Umbilical cord (tissue), 2 donors: Measurements from ENCODE around the gene HENMT1. TPM values are rescaled to one million over a fixed set of nuclear protein-coding genes. Genes with fewer than 3 reads are reported as not detected.
A peak's percentile ranks its signal among the peaks of the same experiment; 100 is the strongest.
"Not testable (repeated sequence)": the region's sequence is repeated elsewhere in the genome, so short reads cannot be mapped to it uniquely, and the experiment has no call there.

Experiments
- DNase-seq: peaks from one replicate; pipeline ENCODE4 v3.0.0-alpha.2; 2015; ENCODE audit warnings: low spot score
- total RNA-seq: library from RNA; depleted of rRNA; stranded (reverse); fragments of >200 nt; gene quantifications from one replicate; pipeline ENCODE4 v1.2.3, GENCODE V29; 2014; ENCODE audit warnings: low replicate concordance; ENCODE audit not compliant: insufficient read depth

Gene HENMT1
- total RNA-seq, 1 donor from 2014 or later: 16.9 TPM

DNA sequence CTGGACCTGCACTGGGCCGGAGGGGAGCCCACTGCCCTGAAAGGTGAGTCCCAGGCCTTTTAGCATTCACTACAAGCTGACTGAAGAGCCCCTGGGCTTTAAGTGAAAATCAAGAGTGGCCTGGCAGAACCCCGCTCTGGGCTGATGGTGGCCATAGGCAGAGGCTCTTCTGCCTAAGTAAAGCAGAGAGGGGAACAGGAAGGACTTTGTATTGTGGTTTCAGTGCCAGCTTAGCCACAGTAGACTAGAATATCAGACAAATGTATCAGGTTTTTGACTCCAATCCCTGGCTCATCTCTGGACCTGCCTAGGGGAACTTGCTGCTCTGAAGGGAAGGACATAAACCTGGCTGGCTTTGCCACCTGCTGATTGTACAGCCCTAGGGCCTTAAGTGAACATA, 10.2 kb upstream of the HENMT1 start:
- DNase-seq: no peak

DNA sequence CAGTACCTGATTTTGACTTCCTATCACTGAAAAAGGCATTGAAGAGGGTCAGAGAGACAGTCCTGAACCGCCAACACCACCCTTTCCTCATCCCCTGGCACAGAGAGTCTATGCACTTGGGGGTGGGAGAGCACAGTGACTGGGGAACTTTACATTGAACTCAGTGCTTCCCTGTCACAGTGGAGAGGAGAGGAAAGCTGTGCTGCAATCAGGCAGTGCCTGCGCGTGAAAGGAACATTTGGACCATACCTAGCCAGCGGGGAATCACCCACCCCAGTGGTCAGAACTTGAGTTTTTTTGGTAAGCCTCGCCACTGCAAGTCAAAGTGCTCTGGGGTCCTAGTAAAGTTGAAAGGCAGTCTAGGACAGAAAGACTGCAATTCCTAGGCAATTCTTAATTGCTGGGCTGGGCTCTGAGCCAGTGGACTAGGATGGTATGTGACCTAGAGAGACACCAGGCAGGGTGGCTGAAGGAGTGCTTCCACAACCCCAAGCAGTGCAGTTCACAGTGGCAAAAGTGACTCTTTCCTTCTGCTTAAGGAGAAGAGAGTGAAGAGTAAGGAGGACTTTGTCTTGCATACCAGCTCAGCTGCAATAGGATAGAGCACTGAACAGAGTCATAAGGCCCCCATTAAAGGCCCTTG, 9.4 kb upstream of the HENMT1 start:
- no peak for DNase-seq

DNA sequence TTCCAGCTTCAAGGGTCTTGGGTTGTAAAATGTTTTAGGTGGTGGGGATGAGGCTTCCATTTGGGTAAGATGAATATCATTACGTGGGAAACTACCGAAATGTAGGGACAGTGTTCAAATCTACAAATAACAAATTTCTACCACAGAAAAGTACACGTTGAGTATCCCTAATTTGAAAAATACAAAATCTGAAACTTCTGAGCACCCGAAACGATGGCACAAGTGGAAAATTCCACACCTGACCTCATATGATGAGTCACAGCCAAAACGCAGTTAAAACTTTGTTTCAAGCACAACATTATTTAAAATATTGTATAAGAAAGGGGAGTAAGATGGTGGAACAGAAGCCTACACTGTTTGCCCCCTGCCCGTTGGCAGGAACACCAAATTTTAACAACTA, 8.8 kb upstream of the HENMT1 start:
- DNase-seq: no peak

DNA sequence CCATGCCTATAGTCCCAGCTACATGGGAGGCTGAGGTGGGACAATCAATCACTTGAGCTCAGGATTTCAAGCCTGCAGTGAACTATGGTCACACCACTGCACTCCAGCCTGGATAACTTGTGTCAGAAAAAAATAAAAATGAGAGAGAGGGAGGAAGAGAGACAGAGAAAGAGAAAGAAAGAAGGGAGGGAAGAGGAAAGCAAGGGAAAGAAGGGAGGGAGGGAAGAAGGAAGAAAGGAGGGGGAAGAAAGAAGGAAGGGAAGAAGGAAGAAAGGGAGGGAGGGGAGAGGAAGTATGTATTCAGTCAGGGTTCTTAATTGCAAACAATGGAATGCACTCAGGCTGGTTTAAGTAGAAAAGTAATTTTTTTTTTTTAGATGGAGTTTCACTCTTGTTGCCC, 7.9 kb upstream of the HENMT1 start:
- no peak for DNase-seq

DNA sequence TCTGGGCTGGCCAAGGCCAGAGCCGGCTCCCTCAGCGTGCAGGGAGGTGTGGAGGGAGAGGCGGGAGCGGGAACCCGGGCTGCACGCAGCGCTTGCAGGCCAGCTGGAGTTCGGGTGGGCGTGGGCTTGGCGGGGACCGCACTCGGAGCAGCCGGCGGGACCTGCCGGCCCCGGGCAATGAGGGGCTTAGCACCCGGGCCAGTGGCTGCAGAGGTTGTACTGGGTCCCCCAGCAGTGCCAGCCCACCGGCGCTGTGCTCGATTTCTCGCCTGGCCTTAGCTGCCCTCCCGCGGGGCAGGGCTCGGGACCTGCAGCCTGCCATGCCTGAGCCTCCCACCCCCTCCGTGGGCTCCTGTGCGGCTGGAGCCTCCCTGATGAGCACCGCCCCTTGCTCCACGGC, 6.5 kb upstream of the HENMT1 start:
- not testable (repeated sequence) for DNase-seq

DNA sequence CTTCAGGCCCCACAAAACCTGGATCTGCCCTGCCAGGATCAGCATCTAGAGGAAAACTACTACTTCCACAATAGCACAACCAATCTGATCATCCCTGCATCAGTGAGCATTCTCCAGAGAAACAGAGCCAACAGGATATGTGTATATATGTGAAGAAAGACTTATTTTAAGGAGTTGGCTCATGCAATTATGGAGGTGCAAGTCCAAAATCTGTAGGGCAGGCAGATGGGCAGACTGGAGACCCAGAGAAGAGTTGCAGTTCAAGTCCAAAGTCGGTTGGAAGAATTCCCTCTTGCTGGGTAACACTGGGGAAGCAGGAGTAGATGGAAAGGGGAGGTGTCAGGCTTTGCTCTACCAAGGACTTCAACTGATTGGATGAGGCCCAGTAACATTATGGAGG, 4.9 kb upstream of the HENMT1 start:
- DNase-seq: no peak

DNA sequence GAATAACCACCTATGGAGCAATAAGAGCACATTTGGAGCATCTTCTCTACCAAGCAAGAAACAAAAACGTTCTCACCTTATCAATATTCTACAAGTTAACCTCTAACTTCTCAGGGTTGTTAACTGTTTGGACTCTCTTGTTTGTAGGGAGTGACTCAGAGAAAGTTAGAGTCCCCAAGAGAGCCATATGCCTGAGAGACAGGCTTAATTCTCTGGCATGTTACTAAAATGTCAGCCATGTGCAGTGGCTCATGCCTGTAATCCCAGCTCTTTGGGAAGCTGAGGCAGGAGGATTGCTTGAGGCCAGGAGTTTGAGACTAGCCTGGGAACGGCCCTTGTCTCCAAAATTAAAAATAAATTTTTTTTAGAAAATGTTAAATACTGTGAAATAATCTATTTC, 4.2 kb upstream of the HENMT1 start:
- DNase-seq: no peak

DNA sequence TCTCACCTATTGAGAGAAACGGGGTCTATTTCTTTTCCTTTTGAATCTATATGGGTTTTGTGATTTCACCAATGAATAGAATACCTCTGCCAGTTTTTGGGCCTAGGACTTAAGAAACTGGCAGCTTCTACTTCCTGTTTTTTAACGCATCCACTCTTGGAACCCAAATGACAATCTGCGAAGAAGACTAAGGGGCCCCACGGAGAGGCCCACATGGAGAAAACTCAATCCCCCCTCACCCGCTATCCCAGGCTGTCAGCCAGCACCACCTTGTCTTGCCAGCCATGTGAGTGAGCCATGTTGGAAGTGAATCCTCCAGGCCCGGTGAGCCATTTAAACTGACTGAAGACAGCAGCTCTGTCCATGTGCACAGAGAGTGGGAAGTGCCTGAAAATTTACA, 3.6 kb upstream of the HENMT1 start:
- DNase-seq: no peak

DNA sequence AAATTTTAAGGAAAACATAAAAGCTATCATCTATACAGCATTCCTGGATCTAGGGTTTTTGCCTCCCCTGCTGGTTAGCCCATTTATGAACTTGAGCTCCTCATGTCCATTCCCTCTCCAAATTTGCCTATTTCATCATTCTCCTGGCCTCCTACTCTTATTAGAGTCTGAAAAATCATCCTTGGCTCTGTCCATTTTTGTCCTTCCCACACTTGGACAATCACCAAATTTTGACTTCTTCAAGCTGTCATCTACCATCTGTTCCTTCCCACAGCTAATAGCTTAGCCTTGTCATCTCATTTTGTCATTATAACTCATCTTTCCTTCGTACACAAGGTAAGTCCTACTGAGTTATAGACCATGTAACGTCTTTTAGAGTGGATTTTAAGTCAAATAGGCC, 2.2 kb upstream of the HENMT1 start:
- DNase-seq: no peak

DNA sequence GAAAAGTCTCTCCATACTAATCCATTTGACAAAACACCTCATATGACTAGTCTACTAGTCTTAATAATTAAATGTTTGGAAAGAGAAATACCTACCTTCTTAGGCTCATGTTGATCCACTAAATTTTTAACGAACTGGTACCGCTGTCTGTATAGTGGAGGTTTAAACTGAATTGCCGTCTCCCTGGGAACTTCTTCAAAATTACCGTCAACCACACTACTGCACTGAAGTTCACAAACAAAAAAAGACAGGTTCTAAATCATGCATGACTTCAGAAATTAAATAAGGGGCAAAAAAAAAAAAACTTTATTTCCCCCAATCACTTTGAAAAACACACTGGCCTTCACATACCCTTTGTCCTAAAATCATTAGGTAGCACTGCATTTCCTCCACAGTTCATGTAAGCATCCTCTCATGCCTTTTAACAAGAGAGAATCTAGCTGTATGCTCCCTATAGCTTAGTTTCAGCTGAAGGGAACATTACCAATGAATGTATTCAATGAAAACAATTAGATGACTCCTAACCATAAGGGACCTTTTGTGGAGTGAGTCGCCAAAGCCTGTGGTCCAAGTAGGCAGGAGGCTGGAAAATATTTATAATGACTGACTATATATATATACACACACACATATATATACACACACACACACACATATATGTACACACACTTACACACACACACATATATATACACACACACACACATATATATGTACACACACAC, 3.4 kb downstream of the HENMT1 start:
- no peak for DNase-seq

DNA sequence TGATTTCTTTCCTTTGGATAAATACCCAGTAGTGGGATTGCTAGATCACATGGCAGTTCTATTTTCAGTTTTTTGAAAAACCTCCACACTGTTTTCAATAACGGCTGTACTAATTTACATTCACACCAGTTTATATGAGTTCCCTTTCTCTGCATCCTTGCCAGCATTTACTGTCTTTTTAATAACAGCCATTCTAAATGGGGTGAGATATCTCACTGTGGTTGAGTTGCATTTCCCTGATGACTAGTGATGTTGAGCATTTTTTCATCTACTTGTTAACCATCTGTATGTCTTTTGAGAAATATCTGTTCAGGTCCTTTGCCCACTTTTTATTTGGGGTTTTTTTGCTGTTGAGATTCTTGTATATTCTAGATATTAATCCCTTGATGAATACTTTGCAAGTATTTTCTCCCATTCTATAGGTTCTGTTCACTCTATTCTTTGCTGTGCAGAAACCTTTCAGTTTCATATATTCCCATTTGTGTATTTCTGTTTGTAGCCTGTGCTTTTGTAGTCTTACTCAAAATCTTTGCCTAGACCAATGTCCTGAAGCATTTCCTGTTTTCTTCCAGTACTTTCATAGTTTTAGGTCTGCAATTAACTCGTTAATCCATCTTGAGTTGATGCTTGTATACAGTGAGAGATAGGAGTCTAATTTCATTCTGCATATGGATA, 7.3 kb downstream of the HENMT1 start:
- no peak for DNase-seq

DNA sequence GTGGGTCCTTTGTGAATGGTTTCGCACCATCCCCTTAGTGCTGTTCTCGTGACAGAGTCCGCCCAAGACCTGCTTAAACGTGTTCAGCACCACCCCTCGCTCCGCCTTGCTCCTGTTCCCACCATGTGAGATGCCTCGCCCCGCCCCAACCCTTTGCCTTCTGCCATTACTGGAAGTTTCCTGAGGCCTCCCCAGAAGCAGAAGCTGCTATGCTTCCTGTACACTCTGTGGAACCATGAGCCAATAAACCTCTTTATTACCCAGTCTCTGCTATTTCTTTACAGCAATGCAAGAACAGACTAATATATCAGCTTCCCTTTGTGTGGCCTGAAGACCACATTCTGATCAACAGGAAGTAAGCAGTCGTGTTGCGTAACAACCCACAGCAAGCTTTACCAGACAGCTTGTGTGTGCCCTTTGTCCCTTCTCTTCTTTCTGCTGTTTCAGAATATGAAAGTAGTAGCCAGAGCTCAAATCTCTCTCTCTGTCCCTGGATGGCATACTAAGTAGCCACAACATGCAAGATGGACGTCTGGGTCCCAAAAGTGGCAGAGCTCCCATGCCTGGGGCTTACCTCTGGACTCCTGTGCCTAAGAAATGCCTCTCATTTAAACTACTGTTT, 14.1 kb downstream of the HENMT1 start:
- peak; percentile 51 for DNase-seq

DNA sequence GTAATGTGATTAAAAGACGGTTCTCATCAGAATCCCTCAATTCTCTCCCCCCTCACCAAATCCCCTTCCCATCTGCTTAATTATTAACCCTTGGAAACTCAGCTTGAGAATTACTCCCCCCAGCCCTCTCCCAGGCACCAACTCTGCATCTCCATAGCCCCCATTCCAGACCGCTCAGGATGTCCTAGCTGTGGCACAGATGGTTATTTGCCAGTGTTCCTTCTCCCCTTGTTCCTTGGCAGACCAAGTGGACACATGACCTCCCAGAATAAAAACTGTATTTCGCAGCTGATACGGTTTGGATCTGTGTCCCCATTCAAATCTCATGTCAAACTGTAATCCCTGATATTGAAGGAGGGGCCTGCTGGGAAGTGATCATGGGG, 14.6 kb downstream of the HENMT1 start:
- DNase-seq: no peak

DNA sequence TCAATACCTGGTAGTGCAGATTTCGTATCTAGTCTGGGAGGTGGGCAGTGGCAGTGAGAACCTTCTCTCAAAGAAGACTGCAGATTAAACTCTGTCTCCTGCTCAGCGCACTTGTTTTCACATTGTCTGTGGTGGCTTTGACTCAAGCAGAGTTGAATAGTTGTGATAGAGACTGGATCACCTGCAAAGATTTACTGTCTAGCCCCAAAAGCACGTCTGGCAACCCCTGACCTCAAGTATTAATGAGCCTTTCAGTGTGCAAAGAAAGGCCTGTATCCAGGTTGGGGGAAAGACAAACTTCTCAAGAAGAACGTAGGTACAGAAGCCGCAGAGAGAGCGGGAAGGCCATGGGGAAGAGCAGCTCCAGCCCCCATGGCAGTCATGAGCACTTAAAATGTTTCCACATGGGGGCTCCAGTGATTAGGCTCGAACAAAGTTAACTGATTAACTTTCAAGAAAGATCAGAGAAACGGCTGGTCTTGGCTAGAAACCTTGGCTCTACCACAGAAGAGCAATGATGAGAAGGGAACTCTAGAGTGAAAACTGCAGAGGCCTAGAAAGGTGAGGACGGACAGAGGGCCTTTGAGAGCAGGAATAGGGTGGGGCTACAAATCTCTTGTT, 15.2 kb downstream of the HENMT1 start:
- DNase-seq: no peak

DNA sequence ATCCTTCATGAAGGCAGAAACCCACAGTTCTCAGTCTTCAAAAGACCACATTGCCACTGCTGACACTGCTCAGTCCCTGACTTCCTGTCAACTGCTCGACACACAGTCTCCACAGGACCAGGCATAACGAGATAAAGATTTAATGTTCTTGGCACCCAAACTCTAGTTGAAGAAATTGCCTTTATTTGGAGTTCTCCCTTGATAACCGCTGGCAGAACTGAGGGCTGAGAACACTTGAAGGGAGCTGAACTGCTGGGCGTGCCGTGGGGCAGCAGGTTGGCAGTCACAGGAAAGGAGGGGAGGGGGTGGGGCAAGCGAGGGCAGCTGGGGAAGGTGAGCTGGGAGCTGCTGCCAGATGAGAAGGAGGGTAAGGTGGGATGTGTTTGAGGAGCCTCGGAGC, 15.9 kb downstream of the HENMT1 start:
- DNase-seq: no peak

DNA sequence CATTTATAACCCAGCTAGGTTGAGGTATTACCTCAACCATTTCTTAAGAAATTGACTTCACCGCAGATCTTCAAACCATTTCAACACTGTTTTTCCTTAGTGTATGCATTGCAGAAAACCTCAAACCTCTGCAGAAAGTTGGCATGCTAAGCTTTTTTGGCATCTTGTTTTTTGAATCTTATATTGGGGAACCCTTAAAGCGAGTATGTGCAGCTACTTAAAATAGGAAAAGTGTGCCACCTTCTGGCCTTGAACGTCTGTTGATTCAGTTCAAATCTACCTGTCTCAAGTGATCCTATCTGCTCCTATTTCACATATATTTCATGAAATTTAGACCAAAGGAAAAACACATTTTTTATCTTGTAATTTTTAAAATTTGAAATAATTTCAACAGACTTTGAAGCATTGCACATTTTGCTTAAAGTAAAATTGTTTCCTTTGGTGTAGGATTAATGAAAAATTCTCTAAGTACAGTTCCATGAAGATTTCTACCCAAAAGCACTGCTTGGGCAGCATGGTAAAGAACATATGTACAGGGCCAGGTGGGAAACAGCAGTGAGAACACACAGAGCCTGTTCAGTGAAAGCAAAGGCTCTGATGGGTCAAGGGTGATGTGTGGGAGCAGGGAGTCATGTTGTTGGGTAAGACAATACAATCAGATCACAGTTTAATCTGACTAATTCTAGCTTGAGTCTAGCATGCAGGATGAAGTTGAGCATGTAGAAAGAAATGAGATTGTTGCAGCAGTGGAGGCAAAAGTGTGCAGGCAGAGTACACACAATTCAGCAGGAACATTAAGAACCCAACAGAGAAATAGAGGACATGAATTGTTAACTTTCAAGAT, 17.2 kb downstream of the HENMT1 start:
- peak; percentile 75 for DNase-seq

DNA sequence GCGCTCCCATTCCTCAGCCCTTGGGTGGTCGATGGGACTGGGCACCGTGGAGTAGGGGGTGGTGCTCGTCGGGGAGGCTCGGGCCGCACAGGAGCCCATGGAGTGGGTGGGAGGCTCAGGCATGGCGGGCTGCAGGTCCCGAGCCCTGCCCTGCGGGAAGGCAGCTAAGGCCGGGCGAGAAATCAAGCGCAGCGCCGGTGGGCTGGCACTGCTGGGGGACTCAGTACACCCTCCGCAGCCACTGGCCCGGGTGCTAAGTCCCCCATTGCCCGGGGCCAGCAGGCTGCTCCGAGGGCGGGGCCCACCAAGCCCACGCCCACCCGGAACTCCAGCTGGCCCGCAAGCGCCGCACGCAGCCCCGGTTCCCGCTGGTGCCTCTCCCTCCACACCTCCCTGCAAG, 20.0 kb downstream of the HENMT1 start:
- DNase-seq: not testable (repeated sequence)

DNA sequence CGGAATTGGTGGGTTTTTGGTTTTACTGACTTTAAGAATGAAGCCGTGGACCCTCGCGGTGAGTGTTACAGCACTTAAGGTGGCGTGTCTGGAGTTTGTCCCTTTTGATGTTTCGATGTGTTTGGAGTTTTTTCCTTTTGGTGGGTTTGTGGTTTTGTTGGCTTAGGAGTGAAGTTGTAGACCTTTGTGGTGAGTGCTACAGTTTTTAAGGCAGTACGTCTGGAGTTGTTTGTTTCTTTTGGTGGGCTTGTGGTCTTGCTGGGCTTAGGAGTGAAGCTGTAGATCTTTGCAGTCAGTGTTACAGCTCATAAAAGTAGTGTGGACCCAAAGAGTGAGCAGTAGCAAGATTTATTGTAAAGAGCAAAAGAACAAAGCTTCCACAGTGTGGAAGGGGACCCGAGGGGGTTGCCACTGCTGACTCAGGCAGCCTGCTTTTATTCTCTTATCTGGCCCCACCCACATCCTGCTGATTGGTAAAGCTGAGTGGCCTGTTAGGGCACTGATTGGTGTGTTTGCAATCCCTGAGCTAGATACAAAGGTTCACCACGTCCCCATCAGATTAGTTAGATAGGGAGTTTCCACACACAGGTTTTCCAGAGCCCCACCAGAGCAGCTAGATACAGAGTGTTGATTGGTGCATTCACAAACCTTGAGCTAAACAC, 20.9 kb downstream of the HENMT1 start:
- DNase-seq: no peak

DNA sequence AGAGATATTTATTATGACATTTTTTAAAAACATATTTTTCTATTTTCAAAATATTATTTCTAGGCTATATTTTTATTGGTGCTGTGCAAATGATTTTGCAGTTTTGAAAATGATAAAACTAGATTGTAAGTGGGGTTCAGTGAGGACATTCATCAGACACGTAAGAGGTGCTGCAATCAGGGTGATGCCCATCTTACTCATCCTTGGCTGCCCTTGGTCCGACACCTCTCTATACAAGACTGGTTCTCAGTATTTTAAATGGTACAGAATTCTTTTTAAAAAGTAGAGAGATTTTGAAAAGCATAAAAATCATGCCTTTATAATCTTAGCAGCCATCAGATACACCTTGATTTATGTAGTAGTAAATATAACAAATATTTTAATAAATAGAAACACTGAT, 24.0 kb downstream of the HENMT1 start:
- DNase-seq: no peak

DNA sequence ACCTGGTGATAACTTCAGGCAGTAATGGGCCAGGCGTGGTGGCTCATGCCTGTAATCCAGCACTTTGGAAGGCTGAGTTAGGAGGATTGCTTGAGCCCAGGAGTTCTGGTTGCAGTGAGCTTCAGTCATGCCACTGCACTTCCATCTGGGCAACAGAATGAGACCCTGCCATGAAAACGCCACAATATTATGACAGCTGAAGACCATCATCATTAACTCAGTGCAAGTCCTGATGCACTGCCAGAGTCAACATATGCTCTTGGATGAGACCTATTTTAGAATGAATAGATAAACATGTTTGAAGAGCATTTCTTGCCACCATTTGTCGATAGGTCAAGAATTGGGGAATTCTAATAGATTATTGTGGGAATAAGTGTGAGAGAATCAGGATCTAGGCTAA, 26.4 kb downstream of the HENMT1 start:
- no peak for DNase-seq

DNA sequence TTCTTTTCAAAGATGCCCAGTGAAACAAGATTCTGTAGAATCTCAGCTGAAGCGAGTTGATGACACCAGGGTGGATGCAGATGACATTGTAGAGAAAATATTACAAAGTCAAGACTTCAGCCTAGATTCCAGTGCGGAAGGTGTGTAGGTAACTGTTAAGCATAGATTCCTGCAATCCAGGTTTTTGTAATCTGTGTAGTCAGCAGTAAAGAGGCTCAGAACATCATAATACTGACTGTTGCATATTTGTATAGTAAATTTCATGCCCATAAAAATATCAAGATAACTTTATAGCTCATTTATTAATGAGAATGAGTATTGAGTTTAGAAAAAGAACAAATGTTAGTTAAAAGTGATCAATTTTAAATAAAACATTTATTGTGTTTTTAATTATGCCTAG, 32.2 kb downstream of the HENMT1 start:
- DNase-seq: no peak
